Activated CD4-positive, alpha-beta T cell treated with anti-CD3 and anti-CD28 coated beads, Interleukin-10, Interleukin-2, amounts not matched to agents 100 ng/mL and 50 ng/mL, durations not matched to agents 16 hours and 8 hours (primary cell): Measurements from ENCODE around the gene CAPN12.
A peak's percentile ranks its signal among the peaks of the same experiment; 100 is the strongest.

ENCODE experiments used
- DNase-seq: peaks from one replicate; pipeline ENCODE4 v3.0.0-alpha.2; 2020

The CAPN12 gene

DNA sequence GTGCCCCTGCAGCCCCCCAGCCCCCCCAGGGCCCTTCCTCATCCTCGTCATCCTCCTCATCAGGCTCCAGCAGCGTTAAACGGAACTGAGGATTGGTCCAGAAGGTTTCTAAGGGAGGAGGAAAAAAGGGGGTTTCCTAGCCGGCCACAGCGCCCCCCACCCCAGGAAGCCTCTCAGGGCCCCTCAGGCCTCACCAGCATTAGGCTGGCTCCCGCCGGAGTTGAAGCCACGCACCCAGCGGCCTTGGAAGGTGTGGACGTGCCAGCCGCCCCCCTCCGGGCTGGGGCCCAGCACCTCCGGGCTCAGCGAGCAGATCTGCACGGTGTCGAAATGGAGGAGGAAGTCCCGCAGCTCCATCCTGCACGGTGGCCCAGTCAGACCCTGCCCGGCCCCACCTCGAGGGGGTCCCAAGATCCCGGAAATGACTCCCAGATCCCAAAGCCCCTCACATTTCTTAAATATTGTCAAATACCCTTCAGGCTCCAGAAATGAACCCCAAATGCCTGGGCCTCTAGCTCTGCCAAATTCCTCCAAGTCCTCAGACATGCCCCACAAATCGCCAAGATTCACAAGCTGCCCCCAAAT lies 6.9 kb downstream of the CAPN12 start:
- no peak for DNase-seq

GRCh38 chr19:38736413-38737280 lies 7.6 kb downstream of the CAPN12 start:
- peak; percentile 42 for DNase-seq

DNA sequence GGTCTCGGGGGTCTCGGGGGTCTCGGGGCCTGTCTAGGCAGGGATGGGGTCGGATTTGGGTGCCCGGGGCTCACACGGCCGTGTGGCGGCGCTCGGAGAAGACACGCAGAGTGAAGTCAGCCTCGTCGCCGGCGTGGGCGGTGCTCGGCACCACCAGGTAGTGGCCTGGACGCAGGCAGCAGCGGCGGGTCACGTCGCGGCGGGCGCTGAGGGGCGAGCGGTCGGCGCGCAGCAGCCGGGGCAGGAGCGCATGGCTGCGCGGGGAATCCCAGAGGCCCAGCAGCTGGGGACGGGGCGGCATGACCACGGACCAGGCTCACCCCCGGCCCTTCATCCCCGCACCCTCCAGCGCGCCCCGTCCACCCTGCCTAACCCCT lies 8.2 kb downstream of the CAPN12 start:
- peak; percentile 37 for DNase-seq

DNA sequence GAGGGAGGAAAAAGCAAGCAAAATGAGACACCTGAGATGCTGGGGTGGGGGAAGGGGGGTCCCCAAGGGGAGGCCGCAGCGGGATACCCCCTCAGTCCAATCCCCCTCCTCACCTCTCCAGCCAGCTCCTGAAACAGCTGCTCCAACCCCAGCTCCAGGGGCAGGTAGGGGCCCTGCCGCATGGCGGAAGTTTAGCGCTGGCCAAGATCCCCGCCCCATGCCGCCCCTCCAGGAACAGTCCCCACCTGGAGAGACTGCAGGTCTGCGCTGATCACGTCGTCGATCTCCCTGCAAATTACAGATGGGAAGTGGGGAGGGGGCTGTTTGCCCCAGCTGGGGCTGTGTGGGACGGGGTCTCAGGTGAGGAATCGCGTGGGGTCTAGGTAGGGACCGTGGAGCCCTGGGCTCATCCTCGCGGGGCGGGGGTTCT lies 9.0 kb downstream of the CAPN12 start:
- no peak for DNase-seq

DNA sequence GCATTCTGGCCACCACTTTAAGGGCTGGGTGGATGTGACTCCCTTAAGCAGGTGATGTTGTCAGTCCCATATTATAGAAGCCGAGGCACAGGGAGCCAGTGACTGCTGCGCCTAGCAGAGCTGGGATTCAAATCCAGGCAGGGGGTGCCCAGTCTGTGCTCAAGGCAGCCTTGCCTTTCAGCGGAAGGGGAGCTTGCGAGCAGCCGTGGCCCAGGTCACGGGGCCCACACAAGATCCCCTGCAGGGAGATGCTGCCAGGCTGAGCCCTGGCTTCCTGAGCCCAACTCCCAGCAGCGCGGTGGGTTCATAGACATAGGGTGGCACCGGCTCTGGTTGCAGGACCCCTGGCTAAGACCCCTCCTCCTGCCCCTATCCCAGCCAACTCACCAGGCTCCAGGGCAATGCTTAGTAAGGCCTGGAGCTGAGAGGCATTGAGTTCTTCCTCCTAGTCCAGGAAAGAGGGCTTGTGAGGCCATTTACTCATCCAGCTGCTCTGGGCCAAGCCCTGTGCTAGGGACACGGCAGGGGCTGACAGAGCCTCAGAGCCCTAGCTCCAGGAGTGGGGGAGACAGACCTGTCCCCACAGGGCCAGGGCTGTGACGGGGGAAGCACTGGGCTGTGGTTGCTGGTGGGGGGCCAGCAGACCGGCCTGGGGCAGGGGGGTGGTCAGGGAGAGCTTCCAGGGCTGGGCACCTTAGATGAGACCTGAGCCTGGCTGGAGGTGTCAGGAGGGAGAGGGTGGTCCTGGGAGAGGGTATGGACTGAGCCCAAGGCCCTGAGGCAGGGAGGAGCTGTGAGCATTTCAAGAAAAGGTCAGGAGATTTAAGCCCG lies 9.6 kb downstream of the CAPN12 start:
- peak; percentile 66 for DNase-seq

GRCh38 chr19:38734176-38734425 lies 10.2 kb downstream of the CAPN12 start:
- no peak for DNase-seq

- DNase-seq = peak; percentile 22
Measured at GRCh38 chr19:38733493-38734175, 10.6 kb downstream of the CAPN12 start.

- no peak for DNase-seq
Measured at GRCh38 chr19:38733241-38733492, 11.1 kb downstream of the CAPN12 start.

GRCh38 chr19:38731654-38732301 lies 12.5 kb downstream of the CAPN12 start:
- no peak for DNase-seq

DNA sequence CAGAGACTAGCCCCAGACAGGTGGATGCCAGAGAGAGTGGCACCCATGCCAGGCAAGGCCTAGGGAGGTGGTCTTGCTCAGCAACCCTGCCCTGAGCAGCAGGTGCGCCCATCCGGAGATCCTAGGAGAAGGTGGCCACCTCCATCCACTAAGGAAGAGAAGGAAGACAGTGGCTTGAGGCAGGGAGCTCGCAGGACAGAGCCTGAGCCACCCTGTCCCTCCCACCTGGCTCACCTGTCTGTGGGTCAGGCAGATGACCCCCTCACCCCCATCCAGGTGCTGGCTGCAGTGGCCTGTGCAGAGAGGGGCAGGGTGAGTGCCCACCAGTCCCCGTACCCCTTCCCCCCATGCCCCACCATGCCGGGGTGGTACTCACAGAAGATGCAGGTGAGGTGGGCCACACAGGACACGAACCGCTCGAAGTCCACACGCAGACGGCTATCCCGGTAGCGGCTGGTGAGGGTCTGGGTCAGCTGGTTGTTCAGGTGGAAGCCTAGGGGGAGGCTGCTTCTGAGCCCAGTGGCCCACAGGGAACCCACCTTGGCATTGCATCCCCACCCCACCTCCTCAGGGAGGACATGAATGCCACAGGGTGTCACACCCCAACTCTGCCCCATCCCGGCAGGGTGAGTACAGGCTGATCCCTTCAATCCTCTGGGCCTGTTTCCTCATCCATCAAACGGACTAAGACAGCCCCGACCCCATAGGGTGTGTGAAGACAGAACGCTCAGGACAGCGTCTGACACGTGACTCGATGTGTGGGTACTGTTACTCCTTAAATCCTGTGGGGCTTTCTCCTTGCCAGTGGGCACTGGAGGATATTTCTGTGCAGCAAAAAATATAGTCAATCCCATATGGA lies 13.3 kb downstream of the CAPN12 start:
- no peak for DNase-seq

GRCh38 chr19:38730470-38730730 lies 13.9 kb downstream of the CAPN12 start:
- DNase-seq = no peak

GRCh38 chr19:38729653-38730469 lies 14.4 kb downstream of the CAPN12 start:
- peak; percentile 78 for DNase-seq

DNA sequence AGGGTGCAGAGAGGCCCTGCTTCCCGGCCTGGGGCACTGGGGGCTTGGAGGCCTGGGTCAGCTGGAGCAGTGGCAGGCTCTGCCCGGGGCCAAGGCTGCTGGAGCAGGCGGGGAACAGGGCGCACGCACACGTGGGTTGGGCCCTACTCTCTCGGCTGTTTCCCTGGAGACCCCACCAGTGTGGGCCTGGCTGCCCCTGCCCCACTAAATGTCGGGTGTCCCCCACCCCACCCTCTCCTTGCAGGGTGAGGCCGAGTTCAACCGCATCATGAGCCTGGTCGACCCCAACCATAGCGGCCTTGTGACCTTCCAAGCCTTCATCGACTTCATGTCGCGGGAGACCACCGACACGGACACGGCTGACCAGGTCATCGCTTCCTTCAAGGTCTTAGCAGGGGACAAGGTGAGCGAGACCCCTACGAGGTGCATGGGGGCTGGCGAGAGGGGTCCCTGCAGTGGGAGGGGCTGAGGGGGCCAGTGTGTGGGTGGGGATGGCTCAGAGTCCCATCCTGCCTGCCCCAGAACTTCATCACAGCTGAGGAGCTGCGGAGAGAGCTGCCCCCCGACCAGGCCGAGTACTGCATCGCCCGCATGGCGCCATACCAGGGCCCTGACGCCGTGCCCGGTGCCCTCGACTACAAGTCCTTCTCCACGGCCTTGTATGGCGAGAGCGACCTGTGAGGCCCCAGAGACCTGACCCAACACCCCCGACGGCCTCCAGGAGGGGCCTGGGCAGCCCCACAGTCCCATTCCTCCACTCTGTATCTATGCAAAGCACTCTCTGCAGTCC lies 15.3 kb downstream of the CAPN12 start:
- DNase-seq = no peak

GRCh38 chr19:38727868-38728660 lies 16.2 kb downstream of the CAPN12 start:
- DNase-seq = no peak

GRCh38 chr19:38727306-38727867 lies 16.9 kb downstream of the CAPN12 start:
- no peak for DNase-seq

GRCh38 chr19:38726761-38727301 lies 17.4 kb downstream of the CAPN12 start:
- DNase-seq = no peak

DNA sequence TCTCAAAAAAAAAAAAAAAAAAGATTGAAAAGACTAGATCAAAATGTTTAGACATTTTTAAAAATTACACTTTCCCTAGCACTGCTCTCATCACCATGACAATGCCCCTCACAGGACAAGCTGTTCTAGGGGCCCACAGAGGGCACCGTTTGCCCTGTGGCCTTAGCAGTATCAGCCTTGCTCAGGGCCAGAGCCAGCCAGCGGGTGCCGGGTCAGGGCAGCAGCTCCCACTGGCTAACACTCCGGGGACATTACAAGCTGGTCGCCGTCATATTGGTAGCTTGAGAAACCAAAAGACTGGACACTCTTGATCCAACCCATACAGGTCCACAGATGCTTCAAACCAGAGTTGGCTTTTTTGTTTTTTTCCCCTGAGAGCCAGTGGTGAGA lies 18.0 kb downstream of the CAPN12 start:
- no peak for DNase-seq

DNA sequence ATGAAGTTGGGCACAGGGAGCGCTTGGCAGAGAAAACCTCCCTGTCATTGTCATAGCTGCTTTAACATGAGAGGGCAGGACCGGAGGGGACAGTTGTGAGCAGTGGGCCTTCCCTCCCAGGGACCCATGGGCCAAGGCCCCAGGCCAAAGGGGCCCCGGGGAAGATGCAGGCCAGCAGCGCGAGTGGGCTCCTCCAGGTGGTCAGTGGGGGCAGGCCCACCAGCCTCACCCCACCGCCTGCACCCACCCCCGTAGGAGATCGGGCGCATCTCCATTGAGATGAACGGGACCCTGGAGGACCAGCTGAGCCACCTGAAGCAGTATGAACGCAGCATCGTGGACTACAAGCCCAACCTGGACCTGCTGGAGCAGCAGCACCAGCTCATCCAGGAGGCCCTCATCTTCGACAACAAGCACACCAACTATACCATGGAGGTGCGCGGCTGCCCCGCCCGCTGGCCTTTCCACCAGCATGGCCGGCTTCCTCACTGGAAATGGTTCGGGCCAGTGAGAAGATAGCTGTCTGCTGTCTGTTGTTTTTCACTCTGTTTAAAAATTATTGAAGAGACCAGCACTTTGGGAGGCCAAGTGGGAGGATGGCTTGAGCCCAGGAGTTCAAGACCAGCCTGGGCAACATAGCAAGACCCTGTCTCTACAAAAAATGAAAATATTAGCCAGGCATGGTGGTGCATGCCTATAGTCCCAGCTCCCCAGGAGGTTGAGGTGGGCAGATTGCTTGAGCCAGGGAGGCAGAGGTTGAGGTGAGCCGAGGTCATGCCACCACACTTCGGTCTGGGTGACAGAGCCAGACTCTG lies 18.6 kb downstream of the CAPN12 start:
- DNase-seq = no peak
